Measurements from ENCODE around the gene KIRREL3.

The KIRREL3 gene

GRCh38 chr11:126658306-126659056 lies 342.1 kb downstream of the KIRREL3 start:
- DNase-seq, result no peak

DNA sequence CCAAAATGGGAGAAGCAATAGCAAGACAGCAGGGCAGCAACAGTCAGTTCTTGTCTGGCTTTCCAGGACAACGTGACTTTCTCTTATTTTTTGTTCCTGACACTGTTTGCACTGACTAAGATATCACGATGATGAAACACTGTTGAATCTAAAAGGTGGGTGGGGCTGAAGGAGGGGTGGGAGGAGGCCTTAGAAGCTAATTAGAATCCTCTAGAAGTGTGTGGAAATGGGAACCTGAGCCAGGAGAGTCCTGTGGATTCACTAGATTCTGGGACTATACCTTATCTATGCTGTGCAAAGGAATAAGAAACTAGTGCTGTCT lies 344.8 kb downstream of the KIRREL3 start:
- no peak for DNase-seq

DNA sequence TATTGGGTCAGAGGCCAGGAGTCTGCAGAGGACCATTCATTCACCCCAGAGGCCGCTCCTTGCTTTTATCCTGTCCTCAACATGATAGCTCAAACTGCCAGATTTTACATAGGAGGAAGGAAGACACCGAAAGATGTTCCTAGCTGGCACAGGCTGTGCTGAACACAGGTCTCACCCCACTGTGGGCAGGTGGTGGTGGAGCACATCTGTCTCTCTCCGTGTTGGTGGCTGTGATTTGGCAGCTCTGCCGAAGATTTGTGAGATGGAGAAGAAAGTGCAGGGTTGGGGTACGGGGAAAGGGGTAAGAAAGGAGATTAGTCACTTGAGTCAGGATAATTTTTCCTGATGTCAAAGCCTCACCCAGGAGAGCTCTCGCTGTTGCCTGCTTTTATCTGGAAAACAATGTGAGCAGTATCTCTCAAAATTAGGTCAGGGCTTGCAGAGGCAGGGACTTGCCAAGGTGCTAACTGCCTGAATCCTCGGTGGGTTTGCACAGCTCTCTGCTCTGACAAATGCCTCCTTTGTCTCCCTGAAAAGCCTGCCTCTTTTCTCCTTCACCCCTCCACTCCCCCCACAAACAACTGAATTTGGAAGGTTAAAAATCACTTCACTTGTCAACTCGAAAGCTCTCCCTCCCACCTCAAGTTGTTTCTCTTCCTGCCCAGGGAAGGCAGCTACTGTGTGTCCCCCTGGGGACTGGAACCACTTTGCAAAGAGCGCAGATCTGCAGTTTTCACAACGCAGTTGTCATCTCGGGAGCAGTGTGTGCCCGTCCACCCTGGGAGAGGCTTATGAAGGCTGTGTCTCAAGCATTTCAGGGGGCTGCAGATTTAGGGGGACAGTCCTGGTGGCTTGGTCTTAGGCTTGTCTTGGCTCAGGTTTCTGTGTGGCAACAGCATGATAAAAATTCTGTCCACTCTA lies 345.4 kb downstream of the KIRREL3 start:
- DNase-seq, result no peak

GRCh38 chr11:126653040-126653439 lies 347.5 kb downstream of the KIRREL3 start:
- no peak for DNase-seq

DNA sequence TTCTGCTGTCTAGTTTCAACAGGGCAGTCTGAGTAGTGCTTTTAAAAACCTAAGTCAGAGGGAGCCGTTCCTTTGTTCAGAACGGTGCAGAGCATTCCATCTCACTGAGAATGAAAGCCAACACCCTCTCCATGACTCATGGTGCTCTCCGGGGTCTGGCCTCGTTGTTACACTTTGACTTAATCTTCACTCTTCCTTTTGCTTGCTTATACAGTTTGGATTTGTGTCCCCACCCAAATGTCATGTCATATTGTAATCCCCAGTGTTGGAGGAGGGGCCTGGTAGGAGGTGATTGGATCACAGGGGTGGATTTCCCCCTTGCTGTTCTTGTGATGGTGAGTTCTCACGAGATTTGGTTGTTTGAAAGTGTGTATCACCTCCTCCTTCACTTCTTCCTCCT lies 352.8 kb downstream of the KIRREL3 start:
- no peak for DNase-seq

DNA sequence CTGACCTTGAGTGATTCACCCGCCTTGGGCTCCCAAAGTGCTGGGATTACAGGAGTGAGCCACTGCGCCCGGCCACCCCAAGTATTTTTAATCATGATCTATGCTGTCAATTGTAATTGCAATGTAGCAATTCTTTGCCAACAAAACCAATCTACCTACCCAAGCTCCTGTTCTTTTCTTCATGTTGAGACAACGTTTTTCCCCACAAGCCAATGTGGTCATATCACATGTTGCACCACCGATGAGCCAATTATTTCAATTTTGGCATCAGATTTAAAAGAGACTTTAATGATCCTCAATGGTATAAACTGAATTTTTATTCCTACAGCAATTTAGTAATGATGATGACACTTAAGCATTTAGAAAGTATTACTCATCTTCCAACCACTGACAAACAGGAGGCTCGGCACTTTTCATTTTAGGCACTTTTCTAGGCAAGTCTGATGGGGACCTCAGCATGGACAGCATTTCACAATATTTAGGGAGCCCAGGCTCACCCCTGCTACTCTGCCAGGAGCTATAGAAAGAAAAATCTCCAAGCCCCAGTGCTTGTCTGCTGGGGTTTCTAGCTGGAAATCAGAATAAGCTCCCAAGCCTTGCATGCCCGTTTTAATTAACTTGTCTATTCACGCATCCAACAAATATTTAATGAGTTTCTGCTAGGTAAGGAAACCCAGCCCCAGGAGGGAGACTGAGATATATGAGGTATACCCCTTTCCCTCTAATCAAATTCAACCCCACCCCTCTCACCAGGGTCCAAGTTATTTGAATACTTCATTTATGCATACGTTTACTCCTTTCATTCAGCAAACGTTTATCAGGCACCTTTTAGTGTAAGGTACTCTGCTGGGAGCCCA lies 353.6 kb downstream of the KIRREL3 start:
- no peak for DNase-seq

- DNase-seq, result no peak
Observed at GRCh38 chr11:126645186-126645585, 355.4 kb downstream of the KIRREL3 start.

GRCh38 chr11:126640186-126640585 lies 360.4 kb downstream of the KIRREL3 start:
- no peak for DNase-seq

DNA sequence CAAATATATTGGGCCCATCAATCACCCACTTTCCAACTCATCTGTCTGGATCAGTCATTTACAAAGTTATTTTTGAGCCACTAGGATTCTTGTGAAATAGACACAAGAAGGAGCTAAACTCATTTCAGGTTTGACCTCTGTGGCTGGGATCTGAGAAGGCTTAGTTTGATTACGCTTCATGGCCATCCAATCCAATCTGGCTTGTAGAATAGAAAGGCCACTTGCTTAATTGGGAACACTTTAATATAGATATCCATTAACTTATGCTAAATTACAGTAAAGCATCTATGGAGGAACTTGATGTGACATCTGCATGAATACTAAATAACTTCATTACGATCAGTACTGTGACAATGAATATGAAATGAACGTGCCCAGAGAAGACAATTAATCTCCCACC lies 360.9 kb downstream of the KIRREL3 start:
- DNase-seq, result no peak

- DNase-seq, result no peak
Observed at GRCh38 chr11:126638648-126639047, 361.9 kb downstream of the KIRREL3 start.

DNA sequence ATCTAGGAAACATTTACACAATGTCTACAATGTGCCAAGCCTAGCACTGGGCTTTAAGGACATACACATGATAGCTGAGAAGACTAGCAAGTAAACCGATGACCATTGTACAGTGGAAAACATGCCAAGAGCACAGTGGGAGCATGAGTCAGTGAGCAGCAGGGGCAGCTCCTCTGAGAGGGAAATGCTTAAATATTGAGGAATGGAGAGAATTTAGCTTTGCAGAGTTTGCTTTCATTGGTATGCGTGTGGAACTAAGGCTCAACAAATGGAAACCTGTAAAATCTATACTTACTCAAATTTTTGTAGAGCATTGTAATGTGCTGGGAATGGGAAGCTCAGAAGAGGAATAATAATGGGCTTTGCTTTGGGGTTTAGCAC lies 362.8 kb downstream of the KIRREL3 start:
- DNase-seq, result no peak

DNA sequence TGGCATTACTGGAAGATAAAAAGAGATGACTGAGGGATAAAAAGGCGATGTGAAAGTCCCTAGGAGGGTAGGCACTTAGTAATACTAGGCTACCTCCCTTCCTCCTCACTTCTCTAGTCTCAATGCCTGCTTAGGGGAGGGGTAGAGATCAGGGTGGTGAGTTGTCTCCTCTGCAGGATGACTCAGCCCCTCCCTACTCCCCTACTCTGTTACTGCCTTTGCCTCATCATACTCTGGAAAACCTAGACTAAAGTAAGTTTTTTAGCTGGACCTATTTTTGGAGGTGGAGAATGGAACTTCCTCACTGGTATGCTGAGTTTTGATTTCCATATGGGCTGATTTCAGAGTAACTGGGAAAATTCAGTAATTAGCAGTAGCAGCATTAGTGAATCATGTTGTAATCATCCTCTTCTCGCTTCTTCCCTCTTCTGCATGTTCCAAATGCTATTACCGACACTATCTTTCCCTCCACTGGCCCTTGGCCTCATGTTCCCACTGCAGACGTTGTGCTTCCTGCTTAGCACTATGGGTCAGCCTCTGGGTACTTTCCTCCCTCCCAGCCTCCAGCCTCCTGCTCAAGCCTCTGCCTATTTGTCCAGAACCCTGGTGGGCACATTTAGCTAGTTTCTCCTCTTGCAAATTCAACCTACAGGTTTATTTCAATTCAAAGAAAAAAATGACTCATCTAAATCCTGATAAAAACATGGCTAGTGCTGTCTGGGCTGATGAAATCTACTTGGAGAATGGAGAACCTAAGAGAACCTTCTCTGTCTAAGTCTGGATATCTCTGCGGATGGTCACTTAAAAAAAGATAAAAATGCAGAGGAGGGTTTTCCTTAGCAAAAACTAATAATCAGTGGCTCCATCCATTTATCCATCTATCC lies 363.4 kb downstream of the KIRREL3 start:
- DNase-seq, result no peak

DNA sequence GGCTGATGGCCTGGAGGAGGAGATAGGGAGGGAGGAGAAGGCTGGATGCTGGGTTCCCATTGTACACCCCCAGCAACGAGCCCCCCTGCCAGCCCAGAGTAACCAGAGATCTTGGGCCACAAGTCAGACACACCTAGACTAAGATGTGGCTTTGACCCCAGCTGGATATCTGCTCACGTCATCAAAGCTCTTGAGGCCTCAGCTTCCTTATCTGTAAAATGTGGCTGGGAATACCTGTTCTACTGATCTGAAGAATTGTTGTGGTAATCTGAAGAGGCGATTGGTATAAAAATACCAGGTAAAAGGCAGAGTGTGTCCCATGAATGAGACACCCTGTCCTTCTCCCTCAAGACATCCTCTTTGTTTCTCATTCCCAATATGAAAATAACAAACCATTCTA lies 365.1 kb downstream of the KIRREL3 start:
- DNase-seq, result no peak

DNA sequence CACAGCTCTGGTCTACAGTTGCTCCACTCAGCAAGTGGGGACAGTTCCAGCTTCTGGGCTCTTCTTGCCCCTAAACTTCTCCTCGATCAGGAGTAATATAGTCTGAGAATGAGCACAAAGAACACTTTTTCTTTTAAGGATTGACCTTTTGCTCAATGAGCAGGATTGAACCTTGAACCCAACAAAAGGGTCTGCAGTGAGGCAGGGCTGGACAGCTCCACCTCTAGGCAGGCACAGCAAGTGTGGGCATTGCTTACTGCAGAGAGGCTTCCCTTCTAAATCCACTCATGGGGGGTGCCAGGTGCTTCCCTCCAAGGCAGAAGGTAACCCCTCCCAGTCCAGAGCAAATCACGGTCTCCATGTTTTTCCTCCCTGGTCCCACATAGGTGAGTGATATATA lies 365.6 kb downstream of the KIRREL3 start:
- DNase-seq, result no peak

GRCh38 chr11:126633330-126633729 lies 367.2 kb downstream of the KIRREL3 start:
- DNase-seq, result no peak

DNA sequence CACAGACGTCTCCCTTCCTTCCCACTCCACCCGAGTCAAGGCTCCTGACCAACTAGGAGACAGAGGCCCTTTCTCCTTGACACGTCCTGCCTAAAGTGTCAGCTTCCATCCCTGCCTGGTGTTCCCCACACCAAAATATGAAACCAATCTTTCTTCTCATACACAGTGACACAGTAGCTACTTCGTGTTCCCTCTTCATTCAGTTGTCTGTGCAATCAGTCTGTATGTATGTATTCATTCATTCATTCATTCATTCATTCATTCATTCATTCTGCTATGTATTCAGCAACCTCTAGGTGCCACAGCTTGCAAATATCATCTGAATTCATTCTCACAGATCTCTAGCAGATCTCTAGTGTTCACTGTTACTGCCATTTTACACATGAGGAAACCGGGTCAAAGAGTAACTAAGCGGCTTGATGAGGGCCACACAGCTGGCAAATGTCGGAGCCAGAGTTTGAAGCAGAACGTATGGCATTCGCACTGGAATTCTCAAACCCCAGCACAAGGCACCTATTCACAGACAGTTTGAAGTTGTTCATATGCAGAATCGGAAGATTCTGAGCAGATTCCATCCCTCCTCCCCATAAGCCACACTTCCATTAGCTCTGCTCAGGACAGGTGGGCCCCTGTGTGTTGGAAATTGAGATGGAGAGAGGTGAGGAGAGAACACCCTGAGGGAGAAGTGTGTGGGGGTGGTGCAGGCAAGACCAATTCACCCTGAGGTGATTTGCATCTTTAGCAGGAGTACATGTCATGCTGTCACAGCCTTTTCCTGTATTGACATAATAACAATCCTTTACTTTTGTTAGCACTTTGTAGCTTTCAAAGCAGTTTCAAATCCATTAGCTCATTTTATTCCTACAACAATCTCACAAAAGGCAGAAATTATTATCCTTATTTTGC lies 369.4 kb downstream of the KIRREL3 start:
- DNase-seq, result peak; percentile 64

DNA sequence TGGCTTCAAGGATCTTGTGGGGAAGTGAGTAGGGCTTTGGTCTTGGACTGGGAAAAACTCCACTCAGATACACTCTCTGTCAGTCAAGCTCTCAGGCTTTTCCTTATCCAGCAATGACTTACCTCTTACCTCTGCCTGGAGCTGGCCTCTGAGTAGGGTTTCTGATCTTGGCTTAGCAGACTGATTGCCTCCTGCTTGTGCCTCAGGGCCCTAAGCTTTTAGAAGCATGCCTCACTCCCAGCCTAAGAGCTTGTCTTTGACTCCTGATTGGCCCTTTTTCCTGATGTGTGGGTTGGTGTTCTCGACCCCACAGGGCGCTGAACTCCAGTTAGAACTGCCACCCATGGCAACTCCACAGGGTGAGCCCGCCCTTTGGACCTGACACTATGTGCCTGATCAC lies 370.1 kb downstream of the KIRREL3 start:
- no peak for DNase-seq

GRCh38 chr11:126628790-126629621 lies 371.6 kb downstream of the KIRREL3 start:
- DNase-seq, result peak; percentile 48

DNA sequence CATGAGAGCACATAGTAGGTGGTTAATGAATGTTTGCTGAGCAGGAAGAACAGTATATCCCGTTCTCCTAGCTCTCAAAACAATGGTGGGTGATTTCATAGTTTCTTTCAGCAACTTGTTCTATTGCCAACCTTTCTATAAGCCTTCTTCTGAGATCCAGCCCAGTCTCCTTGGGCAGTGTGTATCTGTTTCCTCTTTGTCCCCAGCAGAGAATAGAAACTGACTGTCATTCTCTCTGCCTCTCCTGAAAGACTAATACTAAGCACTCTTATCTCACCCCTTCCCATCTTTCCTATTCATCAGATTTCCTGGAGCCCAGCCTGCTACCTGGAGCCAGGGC lies 372.1 kb downstream of the KIRREL3 start:
- DNase-seq, result no peak

- DNase-seq, result no peak
Observed at GRCh38 chr11:126627421-126627820, 373.1 kb downstream of the KIRREL3 start.

All from NCI-H526 treated with DMSO at 0.1 percent for 48 hours (cell line).